ENCODE data around the gene PDZD2. TPM values are rescaled to one million over a fixed set of nuclear protein-coding genes. Genes with fewer than 3 reads are reported as not detected.

PDZD2 gene
- total and polyA plus RNA-seq, 4 experiments from 2014 or later: 0.07 to 1.1 (median 0.68) TPM

- Histone ChIP-seq H3K9me3 (ENCODE audit: control insufficient read depth in 1 of 2, low read length in 2 of 2) (no peaks in the 10 kb centered on the region), H3K27me3 (ENCODE audit: insufficient read depth, low read length) (no peaks in the 10 kb centered on the region), H3K4me3 (ENCODE audit: low read length in 2 of 2) (no peak overlapping the region), H3K4me1 (ENCODE audit: insufficient read depth, low read length) (no peaks in the 10 kb centered on the region), H3K36me3 (ENCODE audit: insufficient read depth, low read length) (no peaks in the 10 kb centered on the region), H3K27ac (ENCODE audit: low read depth, low read length) (no peak overlapping the region)
- H3K27me3 Mint-ChIP-seq: peaks cover 2% of the 10 kb centered on the region in 2 donors
- H3K27ac Mint-ChIP-seq: no peak overlapping the region
- peaks cover 0 to 2% (median under 1%) of the 10 kb centered on the region in 4 donors for H3K4me1 Mint-ChIP-seq
- no peaks in the 10 kb centered on the region for H3K9me3 Mint-ChIP-seq
- H3K4me3 Mint-ChIP-seq: no peak overlapping the region
- CTCF ChIA-PET (ENCODE audit: partially characterized antibody): interaction anchor here (1.2 kb wide), 1 partner anchor 12 kb away, joined by 4 read pairs; no protein-coding TSS in a partner anchor
- H3K36me3 Mint-ChIP-seq: no peaks in the 10 kb centered on the region
- no peak for DNase-seq
- POLR2A ChIA-PET (ENCODE audit: partially characterized antibody): no interaction called here
- intact Hi-C loops (cut with micrococcal nuclease): no loop called here
Observed at GRCh38 chr5:32024751-32025150, 385.8 kb downstream of the PDZD2 start.

GRCh38 chr5:32027093-32027716 is 388.3 kb downstream of the PDZD2 start:
- no peaks in the 10 kb centered on the region for H3K36me3 ChIP-seq (ENCODE audit: insufficient read depth, low read length)
- H3K4me3 ChIP-seq (ENCODE audit: low read length in 2 of 2): no peak overlapping the region
- no peak for DNase-seq
- CTCF ChIA-PET (ENCODE audit: partially characterized antibody): interaction anchor here (0.8 kb wide), 1 partner anchor 47 kb away, joined by 3 read pairs; no protein-coding TSS in a partner anchor
- H3K9me3 Mint-ChIP-seq: no peaks in the 10 kb centered on the region
- H3K27ac ChIP-seq (ENCODE audit: low read depth, low read length): no peak overlapping the region
- no peaks in the 10 kb centered on the region for H3K4me1 ChIP-seq (ENCODE audit: insufficient read depth, low read length)
- no peaks in the 10 kb centered on the region for H3K27me3 ChIP-seq (ENCODE audit: insufficient read depth, low read length)
- H3K4me1 Mint-ChIP-seq: peaks cover 0 to 1% (median 0%) of the 10 kb centered on the region in 4 donors
- no peak overlapping the region for H3K27ac Mint-ChIP-seq
- POLR2A ChIA-PET (ENCODE audit: partially characterized antibody): no interaction called here
- no peaks in the 10 kb centered on the region for H3K9me3 ChIP-seq (ENCODE audit: control insufficient read depth in 1 of 2, low read length in 2 of 2)
- no peaks in the 10 kb centered on the region for H3K36me3 Mint-ChIP-seq
- intact Hi-C loops (cut with micrococcal nuclease): no loop called here
- H3K27me3 Mint-ChIP-seq: peaks cover 2% of the 10 kb centered on the region in 2 donors
- no peak overlapping the region for H3K4me3 Mint-ChIP-seq

- intact Hi-C loops (cut with micrococcal nuclease): no loop called here
- H3K9me3 ChIP-seq (ENCODE audit: control insufficient read depth in 1 of 2, low read length in 2 of 2): no peaks in the 10 kb centered on the region
- CTCF ChIA-PET (ENCODE audit: partially characterized antibody): interaction anchor here (0.8 kb wide), 1 partner anchor 47 kb away, joined by 3 read pairs; no protein-coding TSS in a partner anchor
Observed at GRCh38 chr5:32027717-32028458, 389.0 kb downstream of the PDZD2 start.

GRCh38 chr5:32029261-32029660 is 390.3 kb downstream of the PDZD2 start:
- peaks cover 2% of the 10 kb centered on the region in 2 donors for H3K27me3 Mint-ChIP-seq
- H3K4me1 ChIP-seq (ENCODE audit: insufficient read depth, low read length): peaks cover 19% of the 10 kb centered on the region
- no peaks in the 10 kb centered on the region for H3K36me3 Mint-ChIP-seq
- no peaks in the 10 kb centered on the region for H3K9me3 Mint-ChIP-seq
- intact Hi-C loops (cut with micrococcal nuclease): no loop called here
- H3K27ac ChIP-seq (ENCODE audit: low read depth, low read length): no peak overlapping the region
- no peaks in the 10 kb centered on the region for H3K36me3 ChIP-seq (ENCODE audit: insufficient read depth, low read length)
- H3K27me3 ChIP-seq (ENCODE audit: insufficient read depth, low read length): no peaks in the 10 kb centered on the region
- ChIA-PET CTCF (ENCODE audit: partially characterized antibody) (no interaction called here), POLR2A (ENCODE audit: partially characterized antibody) (no interaction called here)
- peaks cover 11 to 21% (median 15%) of the 10 kb centered on the region in 4 donors for H3K4me1 Mint-ChIP-seq
- no peak overlapping the region for H3K27ac Mint-ChIP-seq
- H3K9me3 ChIP-seq (ENCODE audit: control insufficient read depth in 1 of 2, low read length in 2 of 2): no peaks in the 10 kb centered on the region
- no peak for DNase-seq
- H3K4me3 ChIP-seq (ENCODE audit: low read length in 2 of 2): no peak overlapping the region
- H3K4me3 Mint-ChIP-seq: no peak overlapping the region

More at GRCh38 chr5:32027717-32028458, 389.0 kb downstream of the PDZD2 start:
- Mint-ChIP-seq H3K27me3 (peaks cover 2% of the 10 kb centered on the region in 2 donors), H3K9me3 (no peaks in the 10 kb centered on the region), H3K4me3 (no peak overlapping the region), H3K36me3 (no peaks in the 10 kb centered on the region), H3K4me1 (peaks cover 3 to 8% (median 4%) of the 10 kb centered on the region in 4 donors), H3K27ac (no peak overlapping the region)
- no peak for DNase-seq
- no peaks in the 10 kb centered on the region for H3K36me3 ChIP-seq (ENCODE audit: insufficient read depth, low read length)
- POLR2A ChIA-PET (ENCODE audit: partially characterized antibody): no interaction called here
- H3K4me1 ChIP-seq (ENCODE audit: insufficient read depth, low read length): peaks cover 5% of the 10 kb centered on the region
- no peak overlapping the region for H3K27ac ChIP-seq (ENCODE audit: low read depth, low read length)
- no peaks in the 10 kb centered on the region for H3K27me3 ChIP-seq (ENCODE audit: insufficient read depth, low read length)
- H3K4me3 ChIP-seq (ENCODE audit: low read length in 2 of 2): no peak overlapping the region

- Mint-ChIP-seq H3K27ac (no peak overlapping the region), H3K27me3 (peaks cover 2% of the 10 kb centered on the region in 2 donors), H3K36me3 (no peaks in the 10 kb centered on the region), H3K4me3 (no peak overlapping the region), H3K4me1 (peaks cover 11 to 21% (median 17%) of the 10 kb centered on the region in 4 donors), H3K9me3 (no peaks in the 10 kb centered on the region)
- H3K27me3 ChIP-seq (ENCODE audit: insufficient read depth, low read length): no peaks in the 10 kb centered on the region
- intact Hi-C loops (cut with micrococcal nuclease): no loop called here
- ChIA-PET CTCF (ENCODE audit: partially characterized antibody) (no interaction called here), POLR2A (ENCODE audit: partially characterized antibody) (interaction anchor here (1.1 kb wide), 1 partner anchor 10 kb away, joined by 4 read pairs; no protein-coding TSS in a partner anchor)
- DNase-seq: no peak
- H3K4me3 ChIP-seq (ENCODE audit: low read length in 2 of 2): no peak overlapping the region
- no peak overlapping the region for H3K27ac ChIP-seq (ENCODE audit: low read depth, low read length)
- H3K4me1 ChIP-seq (ENCODE audit: insufficient read depth, low read length): peaks cover 19% of the 10 kb centered on the region
- H3K9me3 ChIP-seq (ENCODE audit: control insufficient read depth in 1 of 2, low read length in 2 of 2): no peaks in the 10 kb centered on the region
- no peaks in the 10 kb centered on the region for H3K36me3 ChIP-seq (ENCODE audit: insufficient read depth, low read length)
Observed at GRCh38 chr5:32029781-32030180, 390.9 kb downstream of the PDZD2 start.

GRCh38 chr5:32030222-32030621 is 391.3 kb downstream of the PDZD2 start:
- Mint-ChIP-seq H3K27ac (no peak overlapping the region), H3K9me3 (no peaks in the 10 kb centered on the region), H3K27me3 (peaks cover 0 to 2% of the 10 kb centered on the region in 2 donors), H3K4me1 (peaks cover 11 to 21% (median 18%) of the 10 kb centered on the region in 4 donors), H3K36me3 (no peaks in the 10 kb centered on the region), H3K4me3 (no peak overlapping the region)
- no peak overlapping the region for H3K4me3 ChIP-seq (ENCODE audit: low read length in 2 of 2)
- CTCF ChIA-PET (ENCODE audit: partially characterized antibody): no interaction called here
- no peak for DNase-seq
- intact Hi-C loops (cut with micrococcal nuclease): no loop called here
- no peaks in the 10 kb centered on the region for H3K36me3 ChIP-seq (ENCODE audit: insufficient read depth, low read length)
- peaks cover 19% of the 10 kb centered on the region for H3K4me1 ChIP-seq (ENCODE audit: insufficient read depth, low read length)
- no peaks in the 10 kb centered on the region for H3K27me3 ChIP-seq (ENCODE audit: insufficient read depth, low read length)
- H3K27ac ChIP-seq (ENCODE audit: low read depth, low read length): no peak overlapping the region
- POLR2A ChIA-PET (ENCODE audit: partially characterized antibody): interaction anchor here (1.1 kb wide), 1 partner anchor 10 kb away, joined by 4 read pairs; no protein-coding TSS in a partner anchor
- H3K9me3 ChIP-seq (ENCODE audit: control insufficient read depth in 1 of 2, low read length in 2 of 2): no peaks in the 10 kb centered on the region

- H3K36me3 ChIP-seq (ENCODE audit: insufficient read depth, low read length): no peaks in the 10 kb centered on the region
- no peaks in the 10 kb centered on the region for H3K9me3 ChIP-seq (ENCODE audit: control insufficient read depth in 1 of 2, low read length in 2 of 2)
- DNase-seq: no peak
- no peak overlapping the region for H3K4me3 ChIP-seq (ENCODE audit: low read length in 2 of 2)
- intact Hi-C loops (cut with micrococcal nuclease): no loop called here
- no peak overlapping the region for H3K4me3 Mint-ChIP-seq
- H3K27ac Mint-ChIP-seq: no peak overlapping the region
- H3K36me3 Mint-ChIP-seq: no peaks in the 10 kb centered on the region
- peaks cover 0 to 2% of the 10 kb centered on the region in 2 donors for H3K27me3 Mint-ChIP-seq
- H3K9me3 Mint-ChIP-seq: no peaks in the 10 kb centered on the region
- ChIA-PET CTCF (ENCODE audit: partially characterized antibody) (no interaction called here), POLR2A (ENCODE audit: partially characterized antibody) (interaction anchor here (1.1 kb wide), 1 partner anchor 11 kb away, joined by 4 read pairs; no protein-coding TSS in a partner anchor)
- H3K4me1 ChIP-seq (ENCODE audit: insufficient read depth, low read length): peaks cover 19% of the 10 kb centered on the region
- no peaks in the 10 kb centered on the region for H3K27me3 ChIP-seq (ENCODE audit: insufficient read depth, low read length)
- no peak overlapping the region for H3K27ac ChIP-seq (ENCODE audit: low read depth, low read length)
- H3K4me1 Mint-ChIP-seq: peaks cover 11 to 21% (median 18%) of the 10 kb centered on the region in 4 donors
Observed at GRCh38 chr5:32030686-32031085, 391.8 kb downstream of the PDZD2 start.
